Measurements from ENCODE around the gene THEMIS.

The THEMIS gene

DNA sequence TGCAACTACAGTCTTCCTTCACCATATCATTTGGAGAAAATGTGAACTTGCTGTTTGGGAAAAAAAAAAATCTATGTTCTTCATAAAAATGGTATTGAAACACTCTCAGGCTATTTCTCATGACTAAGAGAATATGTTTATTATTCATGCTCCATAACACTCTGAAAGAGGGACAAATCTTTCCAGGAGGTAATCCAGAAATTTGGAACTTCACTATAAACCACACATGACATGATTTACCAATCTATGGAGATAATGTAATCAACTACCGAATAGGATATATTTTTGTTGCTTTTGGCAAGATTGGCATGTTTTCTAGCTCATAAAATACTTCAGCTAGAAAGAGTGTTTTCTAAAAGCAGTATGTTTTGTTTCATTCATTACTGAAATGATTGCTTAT is 56.3 kb downstream of the THEMIS start:
- TF ChIP-seq, protein P1, sequence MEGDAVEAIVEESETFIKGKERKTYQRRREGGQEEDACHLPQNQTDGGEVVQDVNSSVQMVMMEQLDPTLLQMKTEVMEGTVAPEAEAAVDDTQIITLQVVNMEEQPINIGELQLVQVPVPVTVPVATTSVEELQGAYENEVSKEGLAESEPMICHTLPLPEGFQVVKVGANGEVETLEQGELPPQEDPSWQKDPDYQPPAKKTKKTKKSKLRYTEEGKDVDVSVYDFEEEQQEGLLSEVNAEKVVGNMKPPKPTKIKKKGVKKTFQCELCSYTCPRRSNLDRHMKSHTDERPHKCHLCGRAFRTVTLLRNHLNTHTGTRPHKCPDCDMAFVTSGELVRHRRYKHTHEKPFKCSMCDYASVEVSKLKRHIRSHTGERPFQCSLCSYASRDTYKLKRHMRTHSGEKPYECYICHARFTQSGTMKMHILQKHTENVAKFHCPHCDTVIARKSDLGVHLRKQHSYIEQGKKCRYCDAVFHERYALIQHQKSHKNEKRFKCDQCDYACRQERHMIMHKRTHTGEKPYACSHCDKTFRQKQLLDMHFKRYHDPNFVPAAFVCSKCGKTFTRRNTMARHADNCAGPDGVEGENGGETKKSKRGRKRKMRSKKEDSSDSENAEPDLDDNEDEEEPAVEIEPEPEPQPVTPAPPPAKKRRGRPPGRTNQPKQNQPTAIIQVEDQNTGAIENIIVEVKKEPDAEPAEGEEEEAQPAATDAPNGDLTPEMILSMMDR (IDR thresholded peaks at IDR 0.05; ENCODE audit: extremely low read depth, missing control alignments) = no peak
- no peak for DNase-seq (ENCODE audit: low spot score)

DNA sequence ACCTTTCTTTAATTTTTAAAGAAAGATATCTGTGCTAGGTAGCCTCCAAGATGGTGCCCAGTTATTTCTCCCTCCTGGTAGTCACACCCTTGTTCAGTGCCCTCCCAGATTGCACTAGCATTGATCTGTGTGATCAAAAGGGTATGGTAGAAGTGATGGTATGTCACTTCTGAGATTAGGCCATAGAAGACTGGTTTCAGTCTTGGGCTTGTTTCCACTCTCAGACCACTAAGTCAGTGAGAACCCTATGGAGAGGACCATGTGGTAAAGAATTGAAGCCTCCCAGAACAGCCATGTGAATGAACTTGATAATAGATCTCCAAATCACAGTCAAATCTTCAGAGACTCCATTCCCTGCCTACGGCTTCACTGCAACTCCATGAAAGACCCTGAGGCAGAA is 57.3 kb downstream of the THEMIS start:
- DNase-seq (ENCODE audit: low spot score) = no peak
- TF ChIP-seq, protein P1 (IDR thresholded peaks at IDR 0.05; ENCODE audit: extremely low read depth, missing control alignments) = no peak

DNA sequence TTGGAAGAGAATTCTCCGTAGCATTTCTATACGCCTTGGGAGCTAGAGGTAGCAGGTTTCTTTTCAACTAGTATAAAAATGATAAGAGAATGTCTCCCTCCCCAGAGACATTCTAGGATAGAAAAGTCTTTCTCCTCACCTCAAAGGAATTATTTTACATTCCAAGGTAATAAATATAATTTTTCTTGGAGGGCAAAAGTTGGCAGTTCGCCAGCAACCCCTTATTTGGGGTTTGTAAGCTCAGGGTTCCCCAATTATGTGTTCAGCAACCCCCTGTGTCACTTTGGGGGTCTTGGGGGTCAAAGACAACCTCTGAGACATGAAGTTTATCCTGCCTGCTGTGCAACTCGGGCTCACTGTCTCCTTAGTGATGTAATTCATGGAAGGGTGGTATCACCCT is 58.3 kb downstream of the THEMIS start:
- TF ChIP-seq, protein P1 (IDR thresholded peaks at IDR 0.05; ENCODE audit: extremely low read depth, missing control alignments) = no peak
- DNase-seq (ENCODE audit: low spot score) = no peak

DNA sequence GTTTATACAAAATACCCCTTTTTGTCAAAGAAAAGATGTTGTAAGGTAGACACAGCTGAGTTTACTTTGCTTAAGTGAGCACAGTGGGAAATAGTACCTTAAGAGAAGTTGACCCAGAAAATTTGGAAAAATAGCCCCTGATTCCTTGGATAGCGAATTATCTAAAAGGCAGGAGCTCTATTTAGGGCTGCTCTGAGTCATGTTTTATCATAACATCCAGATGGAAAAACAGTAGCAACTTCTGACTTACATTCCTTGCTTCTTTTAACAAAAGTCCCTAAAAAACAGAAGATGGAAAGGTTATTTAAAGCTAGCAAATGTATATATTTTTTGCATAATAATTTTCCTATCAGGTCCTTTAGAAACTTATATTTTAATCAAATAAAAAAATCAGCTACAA is 59.0 kb downstream of the THEMIS start:
- DNase-seq (ENCODE audit: low spot score) = no peak
- TF ChIP-seq, protein P1 (IDR thresholded peaks at IDR 0.05; ENCODE audit: extremely low read depth, missing control alignments) = no peak

DNA sequence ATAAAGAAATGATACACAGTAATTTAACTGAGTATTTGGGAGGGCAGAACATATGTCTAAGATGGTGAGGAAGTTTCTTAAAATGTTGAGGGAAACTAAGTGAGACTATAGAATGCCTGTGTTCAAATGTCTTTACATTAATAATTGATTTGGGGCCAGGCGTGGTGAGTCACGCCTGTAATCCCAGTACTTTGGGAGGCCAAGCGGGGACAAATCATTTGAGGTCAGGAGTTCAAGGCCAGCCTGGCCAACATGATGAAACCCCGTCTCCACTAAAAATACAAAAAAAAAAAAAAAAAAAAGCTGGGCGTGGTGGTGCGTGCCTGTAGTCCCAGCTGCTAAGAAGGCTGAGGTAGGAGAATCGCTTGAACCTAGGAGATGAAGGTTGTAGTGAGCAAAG is 66.7 kb downstream of the THEMIS start:
- DNase-seq (ENCODE audit: low spot score) = no peak
- TF ChIP-seq, protein P1 (IDR thresholded peaks at IDR 0.05; ENCODE audit: extremely low read depth, missing control alignments) = no peak

DNA sequence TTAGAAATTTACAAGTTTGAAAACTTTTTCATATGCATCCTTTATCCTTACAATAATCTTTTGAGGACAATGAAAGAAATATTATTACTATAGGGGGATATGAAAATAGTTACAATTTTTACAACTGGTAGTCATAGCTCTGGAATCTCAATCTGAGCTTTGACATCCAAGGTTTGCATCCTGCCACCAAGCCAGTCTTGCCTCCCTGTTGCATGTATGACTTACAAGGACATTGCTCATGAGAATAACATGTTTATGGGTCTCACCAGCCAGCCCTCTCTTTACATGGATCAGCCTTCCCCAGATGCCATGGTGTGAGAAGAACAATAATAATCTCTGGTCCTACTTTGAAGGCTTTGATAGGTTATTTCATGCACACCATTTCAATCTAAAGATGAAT is 67.5 kb downstream of the THEMIS start:
- TF ChIP-seq, protein P1 (IDR thresholded peaks at IDR 0.05; ENCODE audit: extremely low read depth, missing control alignments) = no peak
- no peak for DNase-seq (ENCODE audit: low spot score)

DNA sequence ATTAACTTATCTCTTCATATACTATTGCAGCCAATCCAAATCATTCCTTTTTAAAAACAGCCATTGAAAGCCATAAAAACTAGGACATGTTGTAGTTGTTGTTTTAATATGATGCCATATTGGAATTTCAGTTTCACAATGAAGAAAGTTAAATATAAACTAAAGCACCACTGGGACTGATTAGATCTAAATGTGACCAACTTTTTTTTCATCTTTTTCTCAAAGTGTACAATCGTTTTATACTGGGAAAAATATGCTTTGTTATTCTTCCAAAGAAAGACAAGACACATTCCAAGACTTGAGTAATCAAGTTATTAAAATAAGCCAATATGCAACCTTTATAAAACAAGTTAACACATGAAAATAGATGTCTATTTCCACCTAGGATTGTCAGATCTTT is 68.5 kb downstream of the THEMIS start:
- no peak for DNase-seq (ENCODE audit: low spot score)
- TF ChIP-seq, protein P1 (IDR thresholded peaks at IDR 0.05; ENCODE audit: extremely low read depth, missing control alignments) = no peak
